Lower leg skin (tissue), 3 donors: ENCODE data around the gene NKAIN2.

Experiments
- CTCF ChIP-seq, 3 donors: fragments of 450-650 bp; IDR thresholded peaks; one replicate each; pipeline ENCODE4 v1.5.1; 2016; ENCODE audit warnings: antibody characterized with exemption in 3 of 3, mild to moderate bottlenecking in 3 of 3, moderate library complexity in 2 of 3
- POLR2A ChIP-seq, 2 donors: fragments of 450-650 bp; IDR thresholded peaks; one replicate each; pipeline ENCODE4 v1.6.1; 2016 to 2017; ENCODE audit warnings: antibody characterized with exemption in 2 of 2, mild to moderate bottlenecking in 1 of 2, moderate library complexity in 1 of 2

GRCh38 chr6:124577734-124578281 is 774.1 kb downstream of the NKAIN2 start:
- no peak for TF ChIP-seq CTCF (IDR thresholded peaks at IDR 0.05)
- no peak for TF ChIP-seq POLR2A (IDR thresholded peaks at IDR 0.05)
